ENCODE data around the gene KCNH2.

GRCh38 chr7:150910996-150911422 is 67.1 kb downstream of the KCNH2 start:
- TF ChIP-seq, protein P1, sequence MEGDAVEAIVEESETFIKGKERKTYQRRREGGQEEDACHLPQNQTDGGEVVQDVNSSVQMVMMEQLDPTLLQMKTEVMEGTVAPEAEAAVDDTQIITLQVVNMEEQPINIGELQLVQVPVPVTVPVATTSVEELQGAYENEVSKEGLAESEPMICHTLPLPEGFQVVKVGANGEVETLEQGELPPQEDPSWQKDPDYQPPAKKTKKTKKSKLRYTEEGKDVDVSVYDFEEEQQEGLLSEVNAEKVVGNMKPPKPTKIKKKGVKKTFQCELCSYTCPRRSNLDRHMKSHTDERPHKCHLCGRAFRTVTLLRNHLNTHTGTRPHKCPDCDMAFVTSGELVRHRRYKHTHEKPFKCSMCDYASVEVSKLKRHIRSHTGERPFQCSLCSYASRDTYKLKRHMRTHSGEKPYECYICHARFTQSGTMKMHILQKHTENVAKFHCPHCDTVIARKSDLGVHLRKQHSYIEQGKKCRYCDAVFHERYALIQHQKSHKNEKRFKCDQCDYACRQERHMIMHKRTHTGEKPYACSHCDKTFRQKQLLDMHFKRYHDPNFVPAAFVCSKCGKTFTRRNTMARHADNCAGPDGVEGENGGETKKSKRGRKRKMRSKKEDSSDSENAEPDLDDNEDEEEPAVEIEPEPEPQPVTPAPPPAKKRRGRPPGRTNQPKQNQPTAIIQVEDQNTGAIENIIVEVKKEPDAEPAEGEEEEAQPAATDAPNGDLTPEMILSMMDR (IDR thresholded peaks at IDR 0.05): no peak
- no peak for TF ChIP-seq POLR2A (IDR thresholded peaks at IDR 0.05)

All from body of pancreas (tissue), 4 donors.